HG02588 (cell line): ENCODE data around the gene DNAH17.

ENCODE experiments used
- ATAC-seq: cut with Tn5 transposase; IDR thresholded peaks from one replicate; pipeline ENCODE4 v1.9.1; 2021; ENCODE audit warnings: mild to moderate bottlenecking, moderate library complexity; ENCODE audit not compliant: unreplicated experiment

DNAH17 gene

GRCh38 chr17:78546476-78546875 lies 30.7 kb downstream of the DNAH17 start:
- no peak for ATAC-seq

- ATAC-seq = no peak
Observed at GRCh38 chr17:78544881-78545755, 32.1 kb downstream of the DNAH17 start.

DNA sequence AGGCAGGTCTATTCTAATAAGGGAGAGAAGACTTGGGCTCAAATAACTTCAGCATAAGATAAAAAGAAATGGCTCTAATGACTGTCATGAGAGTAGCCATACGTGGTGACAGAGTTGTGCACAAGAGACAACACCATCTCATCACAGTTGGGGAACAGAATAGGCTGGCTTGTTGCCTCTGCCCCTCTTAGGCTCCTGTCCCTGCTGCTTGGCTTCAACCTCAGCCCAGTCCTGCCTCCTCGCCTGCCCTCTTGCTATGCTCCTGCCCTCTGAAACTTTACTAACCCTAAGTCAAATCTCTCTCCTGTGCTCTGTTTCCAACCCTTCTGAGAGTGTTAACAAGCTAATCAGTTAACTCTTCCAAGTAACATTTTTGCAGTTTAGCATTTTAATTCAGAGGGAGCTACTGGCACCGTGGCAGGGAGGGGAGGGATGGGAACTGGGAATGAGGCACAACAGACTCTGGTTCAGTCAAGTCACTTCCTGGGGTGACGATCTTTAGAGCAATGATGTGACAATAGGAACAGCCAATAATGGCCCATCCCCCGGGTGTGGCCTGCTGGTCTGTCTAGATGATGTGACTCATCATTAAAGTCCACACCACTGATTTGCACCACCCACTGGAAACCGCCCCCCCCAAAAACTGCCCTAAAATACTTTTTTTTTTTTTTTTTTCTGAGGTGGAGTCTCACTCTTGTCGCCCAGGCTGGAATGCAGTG lies 35.5 kb downstream of the DNAH17 start:
- no peak for ATAC-seq

DNA sequence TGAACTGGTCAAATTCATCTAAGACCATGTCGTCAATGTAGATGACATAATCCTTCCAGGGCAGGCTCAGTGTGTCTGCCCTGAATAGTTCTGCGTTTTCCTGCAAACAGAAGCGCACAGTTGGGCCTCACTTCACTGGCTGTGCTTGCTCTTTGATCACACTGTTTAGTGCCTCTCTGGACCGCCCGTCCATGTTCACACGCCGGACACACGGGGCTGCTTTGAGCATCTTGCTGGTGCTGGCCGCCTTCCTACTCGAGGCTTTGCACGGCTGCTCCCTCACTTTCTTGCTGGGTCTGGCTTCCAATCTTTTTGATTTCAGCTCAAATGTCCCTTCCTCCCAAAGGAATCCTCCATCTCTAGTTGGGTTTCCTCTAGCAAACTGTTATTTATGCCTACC lies 37.4 kb downstream of the DNAH17 start:
- ATAC-seq = no peak

- ATAC-seq = no peak
Observed at GRCh38 chr17:78538033-78538776, 39.0 kb downstream of the DNAH17 start.

DNA sequence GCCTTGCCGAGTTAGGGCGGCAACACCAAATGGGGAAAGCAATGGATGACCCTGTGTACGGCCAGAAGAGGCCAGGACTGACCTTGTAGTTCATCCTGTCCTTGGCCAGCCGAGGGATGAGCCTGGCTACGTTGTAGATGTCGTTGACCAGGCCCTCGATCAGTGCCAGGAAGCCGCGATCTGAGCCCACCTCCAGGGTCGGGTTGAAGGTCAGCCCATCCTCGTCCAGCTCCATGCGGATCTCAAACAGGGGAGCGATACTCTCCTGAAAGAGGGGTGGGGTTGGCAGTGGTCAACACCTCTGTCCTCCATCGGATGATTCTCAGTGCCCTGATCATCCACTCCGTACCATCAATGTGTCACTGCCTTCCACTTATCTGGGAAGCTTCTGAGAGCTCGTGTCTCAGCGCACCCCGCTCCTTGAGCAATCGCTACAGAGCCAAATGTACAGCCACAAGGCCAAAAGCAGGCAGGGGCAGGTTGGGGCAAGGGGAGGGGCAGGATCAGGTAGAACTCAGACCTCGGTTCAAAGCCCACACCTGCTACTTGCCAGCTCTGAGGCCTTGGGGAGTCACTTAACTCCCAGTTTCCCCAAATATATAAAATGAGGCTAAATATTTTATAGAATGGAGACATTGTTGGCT lies 39.9 kb downstream of the DNAH17 start:
- no peak for ATAC-seq

GRCh38 chr17:78535273-78536197 lies 41.7 kb downstream of the DNAH17 start:
- no peak for ATAC-seq

GRCh38 chr17:78534492-78535272 lies 42.5 kb downstream of the DNAH17 start:
- ATAC-seq = no peak

DNA sequence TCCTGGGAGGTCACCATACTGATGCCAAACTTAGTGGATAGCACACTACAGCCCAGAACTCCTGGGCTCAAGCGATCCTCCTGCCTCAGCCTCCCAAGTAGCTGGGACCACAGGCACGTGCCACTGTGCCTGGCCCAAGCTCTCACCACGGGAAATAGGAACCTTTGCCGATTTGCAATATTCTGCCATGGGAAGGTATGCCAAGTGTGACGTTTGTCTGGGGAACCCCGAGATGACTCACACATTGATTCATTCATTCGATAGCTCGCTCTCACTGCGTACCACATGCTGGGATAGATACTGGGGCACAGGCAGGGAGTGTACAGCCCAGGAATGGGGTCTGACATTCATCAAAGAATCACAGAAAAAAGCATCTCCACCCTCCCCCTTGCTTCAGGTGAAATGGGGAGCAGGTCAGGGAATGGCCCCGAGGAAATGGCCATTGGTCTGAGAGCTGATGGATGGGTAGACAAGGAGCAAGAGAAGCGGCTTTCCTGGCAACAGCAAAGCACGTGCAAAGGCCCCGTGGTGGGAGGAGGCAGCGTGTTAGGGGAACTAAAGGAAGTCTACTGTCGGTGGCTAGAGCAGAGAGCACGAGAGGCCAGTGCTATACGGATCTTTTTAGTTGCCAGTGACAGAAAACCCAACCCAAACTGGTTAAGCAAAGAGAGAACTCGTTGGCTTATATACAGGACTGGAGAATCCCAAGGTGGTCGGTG lies 44.1 kb downstream of the DNAH17 start:
- no peak for ATAC-seq

GRCh38 chr17:78532311-78532710 lies 44.9 kb downstream of the DNAH17 start:
- no peak for ATAC-seq

DNA sequence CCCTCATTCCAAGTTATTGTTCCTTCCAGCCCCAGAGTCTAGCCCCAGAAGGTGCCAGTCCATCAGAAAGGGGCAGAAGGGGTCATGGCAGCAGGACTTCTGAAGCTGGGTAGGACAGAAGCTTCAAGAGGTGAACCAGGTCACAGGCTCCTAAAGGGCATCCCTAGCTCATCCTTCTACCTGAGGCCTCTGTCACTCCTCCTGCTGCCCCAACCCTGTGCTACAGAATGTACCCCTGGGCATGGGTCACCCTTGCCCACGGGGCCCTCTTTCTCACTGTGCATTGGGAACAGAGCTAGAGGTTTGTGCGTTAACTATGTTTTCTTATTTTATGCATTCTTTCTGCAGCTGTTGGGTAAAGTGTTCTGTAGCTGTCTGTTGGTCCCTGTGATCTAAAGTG lies 46.5 kb downstream of the DNAH17 start:
- ATAC-seq = no peak

GRCh38 chr17:78529871-78530670 lies 47.1 kb downstream of the DNAH17 start:
- ATAC-seq = no peak

- no peak for ATAC-seq
Observed at GRCh38 chr17:78529251-78529650, 47.9 kb downstream of the DNAH17 start.

- no peak for ATAC-seq
Observed at GRCh38 chr17:78528541-78528940, 48.7 kb downstream of the DNAH17 start.

DNA sequence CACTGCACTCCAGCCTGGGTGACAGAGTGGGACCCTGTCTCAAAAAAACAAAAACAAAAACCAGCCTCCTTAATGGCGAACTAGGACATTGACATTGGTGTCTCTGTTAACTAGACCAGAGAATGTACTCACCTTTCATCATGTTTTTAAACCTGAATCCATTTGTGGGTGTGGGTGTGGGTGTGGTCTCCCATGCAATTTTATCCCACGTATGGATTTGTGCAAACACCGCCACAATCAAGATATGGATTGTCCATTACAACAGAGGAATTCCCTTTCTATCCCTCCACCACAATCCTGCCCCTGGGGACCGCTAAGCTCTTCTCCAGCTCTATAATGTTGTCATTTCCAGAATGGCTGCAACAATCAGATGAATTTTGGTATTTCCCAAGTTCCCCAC lies 49.9 kb downstream of the DNAH17 start:
- ATAC-seq = no peak

DNA sequence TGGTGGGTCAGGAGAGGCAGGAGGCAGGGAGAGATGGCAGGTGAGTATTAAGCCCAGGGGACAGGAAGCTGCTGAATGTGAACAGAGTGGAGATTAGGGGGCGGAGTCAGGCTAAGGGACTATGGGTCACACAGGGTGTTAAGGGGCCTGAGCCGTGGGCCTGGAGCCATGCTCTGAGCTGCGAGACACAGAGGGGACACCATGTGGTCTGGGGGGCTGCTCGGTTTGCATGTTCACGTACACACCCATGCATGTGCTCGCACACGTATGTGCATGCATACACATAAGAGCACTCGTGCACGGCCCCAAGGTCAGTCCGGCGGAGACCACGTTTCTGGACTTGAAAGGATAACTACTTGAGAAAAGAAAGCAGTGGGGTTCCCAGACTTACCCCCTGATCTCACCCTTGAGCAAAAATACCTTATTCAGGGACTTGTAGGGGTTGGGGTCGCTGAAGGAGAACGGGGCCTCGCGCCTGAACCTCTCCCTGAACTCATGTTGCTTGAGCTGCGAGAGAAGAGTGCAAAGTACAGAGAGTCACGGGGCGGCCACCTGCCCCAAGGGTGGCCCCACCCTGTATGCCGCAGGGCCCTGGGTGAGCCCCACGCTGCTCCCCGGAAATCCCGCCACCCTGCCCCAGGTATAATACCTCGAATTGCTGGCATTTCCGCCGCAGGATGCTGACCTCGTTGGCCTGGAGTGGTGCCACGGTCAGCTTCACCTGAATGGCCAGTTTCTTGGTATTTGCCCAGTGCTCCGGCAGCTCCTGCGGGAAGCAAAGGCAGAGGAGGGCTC lies 50.8 kb downstream of the DNAH17 start:
- ATAC-seq = no peak
